ENCODE measurements around the gene ITPKC.

- TF ChIP-seq RAD21 (IDR thresholded peaks at IDR 0.05; ENCODE audit: low read depth) = no peak
- TF ChIP-seq EP300 (IDR thresholded peaks at IDR 0.05; ENCODE audit: borderline replicate concordance) = no peak
- TF ChIP-seq, protein P1, sequence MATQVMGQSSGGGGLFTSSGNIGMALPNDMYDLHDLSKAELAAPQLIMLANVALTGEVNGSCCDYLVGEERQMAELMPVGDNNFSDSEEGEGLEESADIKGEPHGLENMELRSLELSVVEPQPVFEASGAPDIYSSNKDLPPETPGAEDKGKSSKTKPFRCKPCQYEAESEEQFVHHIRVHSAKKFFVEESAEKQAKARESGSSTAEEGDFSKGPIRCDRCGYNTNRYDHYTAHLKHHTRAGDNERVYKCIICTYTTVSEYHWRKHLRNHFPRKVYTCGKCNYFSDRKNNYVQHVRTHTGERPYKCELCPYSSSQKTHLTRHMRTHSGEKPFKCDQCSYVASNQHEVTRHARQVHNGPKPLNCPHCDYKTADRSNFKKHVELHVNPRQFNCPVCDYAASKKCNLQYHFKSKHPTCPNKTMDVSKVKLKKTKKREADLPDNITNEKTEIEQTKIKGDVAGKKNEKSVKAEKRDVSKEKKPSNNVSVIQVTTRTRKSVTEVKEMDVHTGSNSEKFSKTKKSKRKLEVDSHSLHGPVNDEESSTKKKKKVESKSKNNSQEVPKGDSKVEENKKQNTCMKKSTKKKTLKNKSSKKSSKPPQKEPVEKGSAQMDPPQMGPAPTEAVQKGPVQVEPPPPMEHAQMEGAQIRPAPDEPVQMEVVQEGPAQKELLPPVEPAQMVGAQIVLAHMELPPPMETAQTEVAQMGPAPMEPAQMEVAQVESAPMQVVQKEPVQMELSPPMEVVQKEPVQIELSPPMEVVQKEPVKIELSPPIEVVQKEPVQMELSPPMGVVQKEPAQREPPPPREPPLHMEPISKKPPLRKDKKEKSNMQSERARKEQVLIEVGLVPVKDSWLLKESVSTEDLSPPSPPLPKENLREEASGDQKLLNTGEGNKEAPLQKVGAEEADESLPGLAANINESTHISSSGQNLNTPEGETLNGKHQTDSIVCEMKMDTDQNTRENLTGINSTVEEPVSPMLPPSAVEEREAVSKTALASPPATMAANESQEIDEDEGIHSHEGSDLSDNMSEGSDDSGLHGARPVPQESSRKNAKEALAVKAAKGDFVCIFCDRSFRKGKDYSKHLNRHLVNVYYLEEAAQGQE (IDR thresholded peaks at IDR 0.05; ENCODE audit: low read depth) = no peak
- TF ChIP-seq TEAD4 (IDR thresholded peaks at IDR 0.05) = no peak
Observed at GRCh38 chr19:40689339-40690049, 27.4 kb upstream of the ITPKC start.
